Caco-2 (cell line): Measurements from ENCODE around the gene VWA8. TPM values are rescaled to one million over a fixed set of nuclear protein-coding genes. Genes with fewer than 3 reads are reported as not detected.

ENCODE experiments used
- BruUV-seq: library from RNA; stranded (reverse); fragments of 400-500 nt; replicated peaks from 2 replicates; lab custom pipeline; 2021; lab: Mats Ljungman, UMichigan
- CTCF ChIA-PET: fragments of 300-600 bp; sonication (Branson Sonifier 250); formaldehyde crosslinking; loops from one replicate; lab custom pipeline; 2022; ENCODE audit warnings: antibody characterized with exemption; lab: Charles Lee
- POLR2A ChIA-PET: fragments of 300-600 bp; sonication (Branson Sonifier 250); formaldehyde crosslinking; loops from one replicate; lab custom pipeline; 2022; ENCODE audit warnings: antibody characterized with exemption; lab: Charles Lee
- DNase-seq, 2 experiments: peaks; one replicate each; pipeline versions ENCODE4 v3.0.0 to v3.0.0-alpha.2; 2020 to 2022
- H3K27me3 ChIP-seq: replicated peaks from 2 replicates; pipeline ENCODE4 v1.6.0; 2011; ENCODE audit warnings: low read length; ENCODE audit not compliant: control insufficient read depth, insufficient read depth
- H3K36me3 ChIP-seq: 2 replicates; pipeline ENCODE4 v1.5.1; 2011; ENCODE audit warnings: low read length; ENCODE audit not compliant: control insufficient read depth, insufficient read depth
- H3K4me1 ChIP-seq: fragments of 250-450 bp; sonication (Bioruptor Pico); 2 replicates; pipeline ENCODE4 v1.5.1; 2020; ENCODE audit warnings: mild to moderate bottlenecking
- H3K4me3 ChIP-seq: 2 replicates; pipeline ENCODE4 v1.5.1; 2011; ENCODE audit warnings: low read depth, mild to moderate bottlenecking, control low read depth, low read length
- H3K9me3 ChIP-seq: fragments of 250-450 bp; sonication (Bioruptor Pico); 2 replicates; pipeline ENCODE4 v1.5.1; 2020; ENCODE audit warnings: mild to moderate bottlenecking, moderate library complexity
- H3K27ac Mint-ChIP-seq: one replicate; pipeline ENCODE4 v1.8.0; 2022; ENCODE audit warnings: mixed read lengths; ENCODE audit not compliant: unreplicated experiment
- H3K27me3 Mint-ChIP-seq: one replicate; pipeline ENCODE4 v1.8.0; 2022; ENCODE audit warnings: mixed read lengths; ENCODE audit not compliant: insufficient read depth, unreplicated experiment
- H3K36me3 Mint-ChIP-seq: one replicate; pipeline ENCODE4 v1.8.0; 2022; ENCODE audit warnings: mild to moderate bottlenecking, mixed read lengths; ENCODE audit not compliant: insufficient read depth, unreplicated experiment
- H3K4me1 Mint-ChIP-seq: one replicate; pipeline ENCODE4 v1.8.0; 2022; ENCODE audit warnings: low read depth, mixed read lengths; ENCODE audit not compliant: unreplicated experiment
- H3K4me3 Mint-ChIP-seq: one replicate; pipeline ENCODE4 v1.8.0; 2022; ENCODE audit warnings: mild to moderate bottlenecking, moderate library complexity, mixed read lengths; ENCODE audit not compliant: unreplicated experiment
- H3K9me3 Mint-ChIP-seq: one replicate; pipeline ENCODE4 v1.8.0; 2022; ENCODE audit warnings: mixed read lengths; ENCODE audit not compliant: unreplicated experiment
- CTCF ChIP-seq, 2 experiments: fragments of 200-600 bp in 1 of 2; IDR thresholded peaks; 1 replicate in 1 of 2; 2 replicates in 1 of 2; pipeline versions ENCODE4 v1.5.1 to v1.8.0; 2011 to 2022; ENCODE audit warnings: antibody characterized with exemption in 1 of 2, control low read depth in 1 of 2, inconsistent platforms in 1 of 2, low read depth in 1 of 2, low read length in 1 of 2, mild to moderate bottlenecking in 1 of 2, moderate library complexity in 1 of 2; ENCODE audit not compliant: insufficient read depth in 1 of 2, severe bottlenecking in 1 of 2, unreplicated experiment in 1 of 2
- intact Hi-C: fragments of 100-400 bp; cut with micrococcal nuclease; formaldehyde crosslinking; loops from one replicate; pipeline ENCODE4 v1.10.0; 2022; ENCODE audit not compliant: unreplicated experiment
- total RNA-seq: library from RNA; stranded (reverse); gene quantifications from 2 replicates; pipeline ENCODE4 v1.2.3, GENCODE V29; 2022

The VWA8 gene
- total RNA-seq, 1 experiment from 2014 or later: 20.7 TPM

GRCh38 chr13:41859565-41859964, 101.3 kb downstream of the VWA8 start:
- Histone ChIP-seq H3K36me3 (no peaks in the 10 kb centered on the region), H3K4me3 (no peak overlapping the region)
- H3K9me3 Mint-ChIP-seq: no peaks in the 10 kb centered on the region

GRCh38 chr13:41858780-41859179, 102.1 kb downstream of the VWA8 start:
- H3K4me1 ChIP-seq: no peaks in the 10 kb centered on the region
- ChIA-PET CTCF (no interaction called here), POLR2A (no interaction called here)
- Mint-ChIP-seq H3K27ac (no peak overlapping the region), H3K27me3 (no peaks in the 10 kb centered on the region), H3K4me3 (no peak overlapping the region), H3K4me1 (no peaks in the 10 kb centered on the region), H3K36me3 (peaks cover 5% of the 10 kb centered on the region), H3K9me3 (no peaks in the 10 kb centered on the region)
- H3K27me3 ChIP-seq: no peaks in the 10 kb centered on the region
- H3K36me3 ChIP-seq: no peaks in the 10 kb centered on the region
- no peak overlapping the region for H3K4me3 ChIP-seq
- BruUV-seq: no TSS peak
- no peaks in the 10 kb centered on the region for H3K9me3 ChIP-seq
- intact Hi-C loops: no loop called here
- TF ChIP-seq CTCF (IDR thresholded peaks at IDR 0.05; ENCODE audit: insufficient read depth in 1 of 2, low read depth in 1 of 2, low read length in 1 of 2, severe bottlenecking in 1 of 2, unreplicated experiment in 1 of 2): no peak
- no peak for DNase-seq

More at GRCh38 chr13:41859565-41859964, 101.3 kb downstream of the VWA8 start:
- CTCF ChIA-PET: no interaction called here
- H3K9me3 ChIP-seq: no peaks in the 10 kb centered on the region
- H3K4me1 Mint-ChIP-seq: no peaks in the 10 kb centered on the region
- H3K36me3 Mint-ChIP-seq: peaks cover 5% of the 10 kb centered on the region
- no peak for TF ChIP-seq CTCF (IDR thresholded peaks at IDR 0.05; ENCODE audit: insufficient read depth in 1 of 2, low read depth in 1 of 2, low read length in 1 of 2, severe bottlenecking in 1 of 2, unreplicated experiment in 1 of 2)
- POLR2A ChIA-PET: no interaction called here
- no peaks in the 10 kb centered on the region for H3K27me3 ChIP-seq
- no peaks in the 10 kb centered on the region for H3K27me3 Mint-ChIP-seq
- intact Hi-C loops: no loop called here
- no peaks in the 10 kb centered on the region for H3K4me1 ChIP-seq
- no peak for DNase-seq
- no peak overlapping the region for H3K4me3 Mint-ChIP-seq
- BruUV-seq: no TSS peak
- no peak overlapping the region for H3K27ac Mint-ChIP-seq

GRCh38 chr13:41854758-41855157, 106.2 kb downstream of the VWA8 start:
- DNase-seq: no peak

More at GRCh38 chr13:41854758-41855157, 106.2 kb downstream of the VWA8 start:
- no peaks in the 10 kb centered on the region for H3K9me3 Mint-ChIP-seq
- no peaks in the 10 kb centered on the region for H3K27me3 Mint-ChIP-seq
- no peak overlapping the region for H3K4me3 Mint-ChIP-seq
- intact Hi-C loops: no loop called here
- ChIA-PET CTCF (no interaction called here), POLR2A (no interaction called here)
- no peaks in the 10 kb centered on the region for H3K27me3 ChIP-seq
- H3K4me1 Mint-ChIP-seq: no peaks in the 10 kb centered on the region
- no TSS peak for BruUV-seq
- peaks cover 5% of the 10 kb centered on the region for H3K36me3 Mint-ChIP-seq
- no peaks in the 10 kb centered on the region for H3K4me1 ChIP-seq
- no peak overlapping the region for H3K4me3 ChIP-seq
- no peak for TF ChIP-seq CTCF (IDR thresholded peaks at IDR 0.05; ENCODE audit: insufficient read depth in 1 of 2, low read depth in 1 of 2, low read length in 1 of 2, severe bottlenecking in 1 of 2, unreplicated experiment in 1 of 2)
- no peak overlapping the region for H3K27ac Mint-ChIP-seq
- peaks cover 5% of the 10 kb centered on the region; the same call in 1 of the 2 replicates for H3K9me3 ChIP-seq
- no peaks in the 10 kb centered on the region for H3K36me3 ChIP-seq
